Measurements from ENCODE around the gene FABP1. TPM values are rescaled to one million over a fixed set of nuclear protein-coding genes. Genes with fewer than 3 reads are reported as not detected.

Gene FABP1
- total and polyA plus RNA-seq, 2 donors (not counting 1 experiment from before 2014, with no cell fraction given): not detected

DNA sequence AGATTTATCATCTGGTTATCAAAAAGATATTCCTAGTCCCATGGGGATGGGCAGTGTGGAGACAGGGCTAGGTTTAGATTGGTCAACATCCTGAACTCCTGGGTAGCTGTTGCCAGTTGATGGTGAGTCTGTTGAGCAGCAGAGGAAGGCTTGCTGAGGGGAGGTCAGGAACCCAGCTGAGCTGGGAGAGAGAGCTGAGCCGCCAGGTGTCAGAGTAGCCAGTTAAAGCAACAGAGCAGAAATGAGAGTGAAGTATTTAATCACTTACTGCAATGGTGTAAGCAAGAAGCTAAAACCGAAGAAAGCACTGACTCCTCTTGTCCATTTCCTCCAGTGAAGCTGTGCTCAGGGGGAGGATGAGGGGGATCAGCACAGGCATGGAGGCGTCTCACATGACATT is 30.7 kb downstream of the FABP1 start:
- H3K27ac Mint-ChIP-seq: no peak overlapping the region
- CTCF ChIA-PET: no interaction called here
- no peaks in the 10 kb centered on the region for H3K9me3 ChIP-seq (ENCODE audit: control extremely low read depth in 1 of 3, control insufficient read depth in 2 of 3, insufficient read depth in 1 of 3, low read length in 2 of 3)
- no peak for TF ChIP-seq EZH2 (IDR thresholded peaks at IDR 0.05; ENCODE audit: borderline replicate concordance, insufficient read depth, low read depth, low read length, poor library complexity, severe bottlenecking)
- intact Hi-C loops (cut with micrococcal nuclease): no loop called here
- H2AFZ ChIP-seq (ENCODE audit: insufficient read depth, low read depth, low read length, poor library complexity, severe bottlenecking): no peak overlapping the region
- no peaks in the 10 kb centered on the region for H3K36me3 ChIP-seq (replicated peaks in 1 of 2; ENCODE audit: control extremely low read depth in 1 of 2, control insufficient read depth in 1 of 2, extremely low read depth in 1 of 2, insufficient read depth in 2 of 2, low read length in 1 of 2)
- no peak overlapping the region for H3K27ac ChIP-seq (ENCODE audit: low read length in 2 of 2)
- no peaks in the 10 kb centered on the region for H3K79me2 ChIP-seq (ENCODE audit: control insufficient read depth, insufficient read depth, low read length)
- peaks cover 12% of the 10 kb centered on the region for H3K27me3 Mint-ChIP-seq
- no peak for ATAC-seq (ENCODE audit: low read depth)
- no peaks in the 10 kb centered on the region for H4K20me1 ChIP-seq (ENCODE audit: control insufficient read depth, insufficient read depth, low read length, poor library complexity, severe bottlenecking)
- no peaks in the 10 kb centered on the region for H3K27me3 ChIP-seq (replicated peaks in 1 of 4; ENCODE audit: control extremely low read depth in 1 of 4, control insufficient read depth in 3 of 4, insufficient read depth in 4 of 4, low read length in 3 of 4)
- 89% methylated on average over 1 of the region's 3 CpGs for WGBS (ENCODE audit: insufficient coverage)
- no peaks in the 10 kb centered on the region for H3K4me1 Mint-ChIP-seq
- no peak for DNase-seq
- H3K4me2 ChIP-seq (replicated peaks; ENCODE audit: low read depth, low read length, poor library complexity, severe bottlenecking): no peak overlapping the region
- H3K4me1 ChIP-seq (ENCODE audit: control insufficient read depth in 2 of 2, insufficient read depth in 2 of 2, low read length in 2 of 2): no peaks in the 10 kb centered on the region
- POLR2A ChIA-PET: no interaction called here
- no peak overlapping the region for H3K9ac ChIP-seq (ENCODE audit: low read length)
- H3K4me3 ChIP-seq (ENCODE audit: control extremely low read depth in 1 of 5, extremely low read depth in 1 of 5, insufficient read depth in 1 of 5, low read depth in 2 of 5, low read length in 4 of 5): no peak overlapping the region
- H3K4me3 Mint-ChIP-seq: no peak overlapping the region
- H3K9me3 Mint-ChIP-seq (ENCODE audit: insufficient read depth): no peaks in the 10 kb centered on the region

DNA sequence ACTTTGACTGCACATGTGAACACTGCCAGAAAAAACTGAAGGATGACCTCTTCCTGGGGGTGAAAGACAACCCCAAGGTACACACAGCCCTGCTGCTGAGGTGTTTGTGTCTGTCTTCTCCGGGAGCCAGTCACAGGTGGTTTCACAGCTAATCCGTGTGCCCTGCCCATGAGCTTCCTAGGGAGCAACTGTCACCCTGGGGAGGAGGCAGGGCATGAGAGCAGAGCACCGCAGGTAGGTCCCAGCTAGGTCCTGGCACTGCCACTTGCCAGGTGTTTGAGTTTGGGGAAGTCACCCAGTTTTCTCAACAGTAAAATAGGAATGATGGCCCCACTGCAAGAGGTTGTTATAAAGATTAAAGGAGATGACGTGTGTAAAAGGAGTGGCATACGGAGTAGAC is 31.2 kb downstream of the FABP1 start:
- intact Hi-C loops (cut with micrococcal nuclease): no loop called here
- H3K27me3 Mint-ChIP-seq: peaks cover 12% of the 10 kb centered on the region
- Histone ChIP-seq H2AFZ (ENCODE audit: insufficient read depth, low read depth, low read length, poor library complexity, severe bottlenecking) (no peak overlapping the region), H3K27ac (ENCODE audit: low read length in 2 of 2) (no peak overlapping the region), H3K9ac (ENCODE audit: low read length) (no peak overlapping the region), H3K9me3 (ENCODE audit: control extremely low read depth in 1 of 3, control insufficient read depth in 2 of 3, insufficient read depth in 1 of 3, low read length in 2 of 3) (no peaks in the 10 kb centered on the region), H3K4me2 (replicated peaks; ENCODE audit: low read depth, low read length, poor library complexity, severe bottlenecking) (no peak overlapping the region), H3K27me3 (replicated peaks in 1 of 4; ENCODE audit: control extremely low read depth in 1 of 4, control insufficient read depth in 3 of 4, insufficient read depth in 4 of 4, low read length in 3 of 4) (no peaks in the 10 kb centered on the region), H3K4me3 (ENCODE audit: control extremely low read depth in 1 of 5, extremely low read depth in 1 of 5, insufficient read depth in 1 of 5, low read depth in 2 of 5, low read length in 4 of 5) (no peak overlapping the region), H3K4me1 (ENCODE audit: control insufficient read depth in 2 of 2, insufficient read depth in 2 of 2, low read length in 2 of 2) (no peaks in the 10 kb centered on the region), H3K79me2 (ENCODE audit: control insufficient read depth, insufficient read depth, low read length) (no peaks in the 10 kb centered on the region), H4K20me1 (ENCODE audit: control insufficient read depth, insufficient read depth, low read length, poor library complexity, severe bottlenecking) (no peaks in the 10 kb centered on the region), H3K36me3 (replicated peaks in 1 of 2; ENCODE audit: control extremely low read depth in 1 of 2, control insufficient read depth in 1 of 2, extremely low read depth in 1 of 2, insufficient read depth in 2 of 2, low read length in 1 of 2) (no peaks in the 10 kb centered on the region)
- TF ChIP-seq, protein P1, sequence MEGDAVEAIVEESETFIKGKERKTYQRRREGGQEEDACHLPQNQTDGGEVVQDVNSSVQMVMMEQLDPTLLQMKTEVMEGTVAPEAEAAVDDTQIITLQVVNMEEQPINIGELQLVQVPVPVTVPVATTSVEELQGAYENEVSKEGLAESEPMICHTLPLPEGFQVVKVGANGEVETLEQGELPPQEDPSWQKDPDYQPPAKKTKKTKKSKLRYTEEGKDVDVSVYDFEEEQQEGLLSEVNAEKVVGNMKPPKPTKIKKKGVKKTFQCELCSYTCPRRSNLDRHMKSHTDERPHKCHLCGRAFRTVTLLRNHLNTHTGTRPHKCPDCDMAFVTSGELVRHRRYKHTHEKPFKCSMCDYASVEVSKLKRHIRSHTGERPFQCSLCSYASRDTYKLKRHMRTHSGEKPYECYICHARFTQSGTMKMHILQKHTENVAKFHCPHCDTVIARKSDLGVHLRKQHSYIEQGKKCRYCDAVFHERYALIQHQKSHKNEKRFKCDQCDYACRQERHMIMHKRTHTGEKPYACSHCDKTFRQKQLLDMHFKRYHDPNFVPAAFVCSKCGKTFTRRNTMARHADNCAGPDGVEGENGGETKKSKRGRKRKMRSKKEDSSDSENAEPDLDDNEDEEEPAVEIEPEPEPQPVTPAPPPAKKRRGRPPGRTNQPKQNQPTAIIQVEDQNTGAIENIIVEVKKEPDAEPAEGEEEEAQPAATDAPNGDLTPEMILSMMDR (IDR thresholded peaks at IDR 0.05): no peak
- no peak for TF ChIP-seq EZH2 (IDR thresholded peaks at IDR 0.05; ENCODE audit: borderline replicate concordance, insufficient read depth, low read depth, low read length, poor library complexity, severe bottlenecking)
- ChIA-PET POLR2A (no interaction called here), CTCF (no interaction called here)
- WGBS (ENCODE audit: insufficient coverage): 87% methylated on average over 3 of the region's 5 CpGs
- H3K4me1 Mint-ChIP-seq: no peaks in the 10 kb centered on the region
- H3K4me3 Mint-ChIP-seq: no peak overlapping the region
- DNase-seq: no peak
- H3K27ac Mint-ChIP-seq: no peak overlapping the region
- no peak for ATAC-seq (ENCODE audit: low read depth)
- no peaks in the 10 kb centered on the region for H3K9me3 Mint-ChIP-seq (ENCODE audit: insufficient read depth)
